Fibroblast of mammary gland (primary cell): ENCODE measurements around the gene KPNA6.
"Not testable (repeated sequence)": the region's sequence is repeated elsewhere in the genome, so short reads cannot be mapped to it uniquely, and the experiment has no call there.

Source experiments
- DNase-seq: peaks from one replicate; pipeline ENCODE4 v3.0.0-alpha.2; 2010; ENCODE audit warnings: low read depth
- H3K4me3 ChIP-seq: 2 replicates; pipeline ENCODE4 v1.5.1; 2011; ENCODE audit warnings: low read depth, mild to moderate bottlenecking, low read length, moderate library complexity; ENCODE audit not compliant: control insufficient read depth
- CTCF ChIP-seq: conservative IDR thresholded peaks from 2 replicates; pipeline ENCODE4 v1.5.1; 2011; ENCODE audit warnings: low read depth, low read length, inconsistent platforms; ENCODE audit not compliant: control insufficient read depth, insufficient read depth

The KPNA6 gene

GRCh38 chr1:32127409-32128198 lies 19.7 kb downstream of the KPNA6 start:
- H3K4me3 ChIP-seq: no peak overlapping the region
- DNase-seq: no peak
- TF ChIP-seq CTCF: no peak

- no peak overlapping the region for H3K4me3 ChIP-seq
- TF ChIP-seq CTCF: no peak
- no peak for DNase-seq
These were observed 20.6 kb downstream of the KPNA6 start for GRCh38 chr1:32128479-32128878.

DNA sequence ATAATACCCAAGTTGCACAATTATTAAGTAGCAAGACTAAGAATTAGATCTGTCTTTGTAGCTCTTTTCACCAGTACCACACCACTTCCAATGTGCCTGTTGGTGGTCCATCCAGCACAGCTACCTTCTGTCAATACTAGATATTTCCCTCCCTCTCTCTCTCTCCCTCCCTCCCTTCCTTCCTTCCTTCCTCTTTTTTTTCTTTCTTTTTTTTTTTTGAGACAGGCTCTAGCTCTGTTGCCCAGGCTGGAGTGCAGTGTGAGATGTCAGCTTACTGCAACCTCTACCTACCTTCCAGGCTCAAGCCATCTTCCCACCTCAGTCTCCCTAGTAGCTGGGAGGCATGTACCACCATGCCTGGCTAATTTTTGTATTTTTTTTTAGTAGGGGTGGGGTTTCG lies 21.1 kb downstream of the KPNA6 start:
- no peak for TF ChIP-seq CTCF
- no peak overlapping the region for H3K4me3 ChIP-seq
- DNase-seq: no peak

GRCh38 chr1:32133950-32134280 lies 26.1 kb downstream of the KPNA6 start:
- not testable (repeated sequence) for DNase-seq, H3K4me3 ChIP-seq

DNA sequence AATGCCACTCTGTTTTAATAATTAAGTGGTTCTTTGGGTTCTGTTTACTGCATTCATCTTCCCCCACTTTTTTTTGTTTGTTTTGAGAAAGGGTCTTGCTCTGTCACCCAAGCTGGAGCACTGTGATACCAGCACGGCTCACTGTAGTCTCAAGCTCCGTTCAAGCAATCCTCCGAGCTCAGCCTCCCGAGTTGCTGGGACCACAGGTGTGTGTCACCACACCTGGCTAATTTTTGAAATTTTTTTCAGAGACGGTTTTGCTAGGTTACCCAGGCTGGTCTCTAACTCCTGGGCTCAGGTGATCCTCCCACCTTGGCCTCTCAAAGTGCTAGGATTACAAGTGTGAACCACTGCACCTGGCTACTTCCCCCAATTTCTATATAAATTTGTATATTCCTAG lies 29.3 kb downstream of the KPNA6 start:
- H3K4me3 ChIP-seq: no peak overlapping the region
- no peak for TF ChIP-seq CTCF
- DNase-seq: no peak

GRCh38 chr1:32138965-32139364 lies 31.1 kb downstream of the KPNA6 start:
- no peak overlapping the region for H3K4me3 ChIP-seq
- peak; percentile 41 for DNase-seq
- no peak for TF ChIP-seq CTCF

GRCh38 chr1:32142446-32143301 lies 34.8 kb downstream of the KPNA6 start:
- H3K4me3 ChIP-seq: no peak overlapping the region
- no peak for TF ChIP-seq CTCF
- peak; percentile 87 for DNase-seq

GRCh38 chr1:32143302-32143695 lies 35.4 kb downstream of the KPNA6 start:
- DNase-seq: not testable (repeated sequence)

More at GRCh38 chr1:32143302-32143695, 35.4 kb downstream of the KPNA6 start:
- H3K4me3 ChIP-seq: not testable (repeated sequence)
